Renal cortex interstitium (tissue), 11 donors: Measurements from ENCODE around the gene PTGR3. TPM values are rescaled to one million over a fixed set of nuclear protein-coding genes. Genes with fewer than 3 reads are reported as not detected.
A peak's percentile ranks its signal among the peaks of the same experiment; 100 is the strongest.
"Not testable (repeated sequence)": the region's sequence is repeated elsewhere in the genome, so short reads cannot be mapped to it uniquely, and the experiment has no call there.

Experiments used
- DNase-seq, 11 donors: peaks; one replicate each; pipeline ENCODE4 v3.0.0-alpha.2; 2013; ENCODE audit warnings: low read depth in 9 of 11, low spot score in 4 of 11; ENCODE audit errors: extremely low read depth in 1 of 11
- polyA plus RNA-seq, 3 donors: library from polyadenylated mRNA; unstranded; fragments of 120-200 nt; gene quantifications; one replicate each; pipeline ENCODE4 v1.2.1, GENCODE V29; 2013; ENCODE audit not compliant: insufficient read length in 3 of 3

Gene PTGR3
- polyA plus RNA-seq, 3 donors = 42.3 to 45.7 (median 43.1) TPM

DNA sequence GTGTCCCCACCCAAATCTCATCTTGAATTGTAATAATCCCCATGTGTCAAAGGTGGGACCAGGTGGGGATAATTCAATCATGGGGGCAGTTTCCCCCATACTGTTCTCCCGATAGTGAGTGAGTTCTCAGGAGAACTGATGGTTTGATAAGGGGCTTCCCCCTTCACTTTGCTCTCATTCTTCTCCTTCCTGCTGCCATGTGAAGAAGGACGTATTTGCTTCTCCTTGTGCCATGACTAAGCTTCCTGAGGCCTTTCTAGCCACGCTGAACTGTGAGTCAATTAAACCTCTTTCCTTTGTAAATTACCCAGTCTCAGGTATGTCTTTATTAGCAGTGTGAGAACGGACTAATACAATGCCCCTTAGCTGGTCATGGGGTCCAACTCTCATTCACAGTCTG lies 21.2 kb downstream of the PTGR3 start:
- DNase-seq = not testable (repeated sequence)

DNA sequence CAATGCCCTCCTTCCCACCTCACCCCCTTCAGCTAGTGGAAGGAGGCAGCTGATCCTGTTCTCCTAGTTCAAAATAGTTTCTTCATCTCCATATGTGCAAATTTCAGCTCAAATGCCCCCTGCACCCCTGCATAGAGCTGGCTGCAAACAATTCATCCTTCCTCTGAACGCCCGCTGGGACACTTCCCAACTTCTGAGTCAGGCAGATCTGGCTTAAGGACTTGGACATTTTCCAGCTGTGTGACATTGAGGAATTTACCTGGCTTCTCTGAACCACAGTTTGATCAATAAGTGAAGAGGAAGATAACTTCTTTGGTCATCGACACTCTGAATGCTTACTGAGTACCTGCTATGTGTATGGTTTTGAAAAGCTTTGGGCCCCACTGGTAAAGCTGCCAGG lies 23.5 kb downstream of the PTGR3 start:
- no peak for DNase-seq

DNA sequence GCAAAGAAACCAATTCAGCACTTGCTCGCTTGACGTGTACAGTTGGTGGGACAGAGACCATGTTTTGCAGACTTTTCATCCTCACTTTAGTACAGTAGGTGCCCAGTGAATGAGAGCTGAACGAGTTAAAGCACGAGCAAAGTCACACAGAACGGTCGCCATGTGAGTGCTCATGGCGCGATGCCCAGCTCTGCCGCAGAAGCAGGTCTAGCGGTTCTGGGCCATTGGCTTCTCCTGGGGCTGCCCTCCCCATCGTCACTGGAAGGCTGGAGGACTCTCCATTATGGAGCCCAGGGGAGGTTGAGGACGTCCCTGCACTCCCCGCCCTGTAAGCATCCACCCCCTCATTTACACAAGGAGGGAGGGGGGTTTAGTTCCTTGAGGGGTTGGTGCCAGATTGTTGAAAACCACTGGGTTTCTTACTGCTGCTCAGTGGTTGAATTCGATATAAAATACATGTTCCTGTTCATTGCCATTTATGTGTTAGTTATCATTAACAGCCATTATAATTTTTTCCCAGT lies 24.9 kb downstream of the PTGR3 start:
- DNase-seq = no peak

DNA sequence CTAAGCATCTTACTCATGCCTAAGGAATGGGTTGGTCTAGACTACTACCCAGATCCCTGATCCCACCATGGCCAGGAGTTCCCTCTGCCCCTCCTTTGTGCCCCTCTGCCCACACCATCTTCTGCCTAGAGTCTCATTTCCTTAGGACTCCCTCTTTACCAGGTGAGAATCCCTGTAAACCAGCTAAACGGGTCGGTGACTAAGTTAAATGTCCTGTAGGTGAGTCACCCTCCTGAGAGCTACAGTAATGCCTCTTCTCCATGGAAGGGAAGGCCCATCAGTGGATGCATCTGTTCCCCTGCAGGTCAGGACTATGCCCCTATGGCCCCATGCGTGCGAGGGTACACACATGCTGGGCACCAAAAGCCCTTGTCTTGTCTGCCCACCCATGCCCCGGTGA lies 25.4 kb downstream of the PTGR3 start:
- no peak for DNase-seq

DNA sequence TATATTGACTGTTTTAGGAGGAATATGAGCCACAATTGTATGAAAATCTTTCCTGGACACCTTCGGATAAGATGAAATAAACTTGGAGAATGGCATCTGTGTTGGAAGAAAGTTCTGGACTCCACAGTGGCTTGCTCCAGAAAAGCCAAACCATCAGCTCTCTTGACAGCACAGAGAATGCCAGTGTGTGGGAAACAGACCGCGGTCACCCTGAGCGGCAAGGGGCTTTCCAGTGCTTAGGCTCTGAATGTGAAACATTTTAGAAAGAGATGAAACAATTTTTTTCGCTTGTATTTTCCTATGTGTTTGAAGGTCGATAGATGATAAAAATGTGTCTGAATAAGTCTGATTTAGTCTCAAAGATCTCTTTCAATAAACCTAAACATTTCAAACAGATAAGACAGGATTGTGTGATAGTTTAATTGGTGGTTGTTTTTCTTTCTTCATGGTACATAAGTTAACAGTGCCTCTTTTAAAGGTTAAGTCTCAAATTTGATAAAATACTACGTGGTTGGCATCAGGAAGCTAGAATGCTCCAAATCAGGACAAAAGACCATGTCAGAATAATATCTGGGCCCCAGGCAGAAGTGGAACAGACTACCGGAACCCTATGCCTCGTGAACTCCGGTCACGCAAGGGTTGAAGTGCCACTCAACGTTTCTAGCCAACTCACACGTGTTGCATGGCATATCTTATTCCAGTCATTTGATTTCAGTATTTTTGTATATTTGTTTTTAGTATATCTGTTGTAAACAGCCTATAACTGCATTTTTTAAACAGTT lies 28.9 kb downstream of the PTGR3 start:
- no peak for DNase-seq

DNA sequence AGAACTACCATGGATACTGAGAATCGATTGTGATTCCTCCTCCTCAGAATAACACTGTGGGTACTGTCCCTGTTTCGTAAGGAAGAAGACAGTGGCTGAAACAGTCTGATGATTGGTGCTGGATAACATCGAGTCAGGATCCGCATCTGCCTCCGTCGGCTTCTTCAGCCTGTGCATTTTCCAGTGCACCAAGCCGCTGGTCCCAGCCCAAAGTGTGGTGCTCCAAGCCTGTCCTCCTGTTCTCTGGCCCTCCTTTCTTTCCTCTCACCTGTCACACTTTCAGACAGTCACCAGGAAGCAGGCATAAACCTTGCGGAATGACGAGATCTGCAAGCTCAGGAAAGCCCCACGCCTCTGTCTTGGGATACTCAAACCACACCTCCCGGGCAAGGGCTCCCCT lies 30.6 kb downstream of the PTGR3 start:
- no peak for DNase-seq

DNA sequence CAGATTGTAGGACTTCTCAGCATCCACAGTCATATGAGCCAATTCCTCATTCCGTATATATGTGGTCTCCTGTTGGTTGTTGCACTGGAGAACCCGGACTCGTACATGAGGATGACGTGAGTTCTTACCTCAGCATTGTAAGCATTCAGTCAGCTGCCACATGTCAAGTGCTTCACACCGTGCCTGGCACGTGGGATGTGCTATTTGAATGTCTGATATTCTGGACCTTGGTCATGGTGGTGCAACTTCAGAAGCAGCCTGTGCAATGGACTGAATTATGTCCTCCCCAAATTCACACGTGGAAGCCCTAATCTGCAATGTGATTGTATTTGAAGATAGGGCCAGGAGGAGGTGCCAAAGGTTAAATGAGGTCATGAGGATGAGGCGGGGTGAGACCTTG lies 32.1 kb downstream of the PTGR3 start:
- DNase-seq = no peak

DNA sequence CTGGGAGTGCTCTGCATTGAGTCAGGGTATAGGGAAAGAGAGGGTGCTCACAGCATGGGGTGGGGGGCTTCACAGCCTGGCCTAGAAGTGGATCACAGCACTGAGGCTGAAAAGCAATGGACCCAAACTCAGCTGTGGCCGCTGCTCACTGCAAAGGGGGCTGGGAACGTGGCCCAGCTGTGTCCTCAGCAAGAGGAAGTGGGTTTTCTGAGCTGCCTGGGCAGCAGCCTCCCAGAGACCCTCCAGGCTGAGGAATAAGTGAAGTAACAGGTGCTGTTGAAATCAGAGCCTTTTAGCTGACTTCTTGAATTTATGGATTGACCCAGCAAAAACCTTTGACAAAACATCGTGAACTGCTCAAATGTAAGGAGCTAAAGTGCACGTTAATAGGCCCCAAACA lies 35.2 kb downstream of the PTGR3 start:
- DNase-seq = no peak

DNA sequence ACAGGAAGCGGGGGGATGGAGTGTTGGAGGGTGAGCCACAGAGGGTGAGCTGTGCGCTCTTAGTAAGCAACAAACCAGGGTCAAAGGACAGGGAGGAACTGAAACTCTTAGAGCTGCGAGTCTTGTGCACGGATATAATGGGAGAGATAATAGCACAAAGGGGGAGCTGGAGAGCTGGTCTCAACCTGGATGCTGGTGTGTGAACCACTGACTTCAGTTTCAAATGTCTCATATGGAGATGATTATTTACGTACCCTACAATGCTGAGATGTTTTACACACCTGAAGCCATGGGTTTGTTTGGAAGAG lies 35.9 kb downstream of the PTGR3 start:
- no peak for DNase-seq

DNA sequence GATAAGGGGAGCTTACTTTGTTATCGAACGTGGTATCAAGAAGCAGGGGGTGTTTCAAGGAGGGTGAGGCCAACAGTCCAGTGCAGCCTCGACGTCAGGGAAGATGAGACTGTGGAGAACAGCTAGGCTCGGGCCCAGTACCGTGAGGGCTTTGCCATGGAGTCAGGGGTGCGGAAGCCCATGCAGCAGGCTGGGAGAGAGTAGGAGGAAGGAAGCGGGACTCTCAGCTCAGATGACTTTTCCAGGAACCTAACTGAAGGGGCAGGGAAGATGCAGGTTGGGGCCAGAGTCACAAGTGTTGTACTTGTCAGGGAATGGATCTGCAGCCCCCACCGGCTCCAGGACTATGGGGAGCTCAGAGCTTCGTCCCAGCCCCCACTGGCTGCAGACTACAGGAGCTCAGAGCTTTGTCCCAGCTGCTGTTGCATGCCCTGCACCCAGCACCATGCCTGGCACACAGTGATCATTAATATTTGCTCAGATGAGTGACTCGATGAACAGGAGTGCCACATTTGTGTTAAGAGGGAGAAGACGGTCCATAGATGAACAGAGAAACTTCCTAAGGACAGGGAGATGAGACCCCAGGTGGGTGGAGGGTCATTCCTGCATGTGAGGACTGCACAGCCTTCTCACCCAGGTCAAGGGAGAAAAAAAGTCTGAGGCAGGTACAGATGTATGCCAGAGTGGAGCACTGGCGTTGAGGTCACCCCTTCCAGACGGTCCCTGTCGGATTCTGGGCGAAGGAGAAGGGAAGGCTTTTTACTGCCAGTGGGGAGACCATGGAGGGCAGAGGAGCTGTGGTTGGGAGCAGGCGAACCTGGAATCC lies 36.4 kb downstream of the PTGR3 start:
- no peak for DNase-seq

DNA sequence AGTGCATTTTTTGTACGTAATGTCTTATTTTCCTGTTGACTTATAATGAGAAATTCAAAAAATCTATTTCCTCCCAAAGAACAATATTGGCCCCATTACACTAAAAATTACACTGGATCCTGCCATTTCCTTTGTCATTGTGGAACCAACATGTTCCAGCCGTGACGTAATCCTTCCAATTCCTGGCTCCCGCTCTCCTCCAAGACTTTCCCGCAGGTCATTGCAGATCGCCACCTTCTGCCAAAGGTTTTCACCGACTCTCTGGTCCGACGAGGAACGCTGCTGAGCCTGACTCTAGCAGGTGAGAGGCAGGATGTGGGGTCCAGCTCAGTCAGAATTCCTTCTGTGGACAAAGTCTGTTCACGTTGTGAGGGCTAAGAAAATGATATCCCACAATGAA lies 38.0 kb downstream of the PTGR3 start:
- no peak for DNase-seq

DNA sequence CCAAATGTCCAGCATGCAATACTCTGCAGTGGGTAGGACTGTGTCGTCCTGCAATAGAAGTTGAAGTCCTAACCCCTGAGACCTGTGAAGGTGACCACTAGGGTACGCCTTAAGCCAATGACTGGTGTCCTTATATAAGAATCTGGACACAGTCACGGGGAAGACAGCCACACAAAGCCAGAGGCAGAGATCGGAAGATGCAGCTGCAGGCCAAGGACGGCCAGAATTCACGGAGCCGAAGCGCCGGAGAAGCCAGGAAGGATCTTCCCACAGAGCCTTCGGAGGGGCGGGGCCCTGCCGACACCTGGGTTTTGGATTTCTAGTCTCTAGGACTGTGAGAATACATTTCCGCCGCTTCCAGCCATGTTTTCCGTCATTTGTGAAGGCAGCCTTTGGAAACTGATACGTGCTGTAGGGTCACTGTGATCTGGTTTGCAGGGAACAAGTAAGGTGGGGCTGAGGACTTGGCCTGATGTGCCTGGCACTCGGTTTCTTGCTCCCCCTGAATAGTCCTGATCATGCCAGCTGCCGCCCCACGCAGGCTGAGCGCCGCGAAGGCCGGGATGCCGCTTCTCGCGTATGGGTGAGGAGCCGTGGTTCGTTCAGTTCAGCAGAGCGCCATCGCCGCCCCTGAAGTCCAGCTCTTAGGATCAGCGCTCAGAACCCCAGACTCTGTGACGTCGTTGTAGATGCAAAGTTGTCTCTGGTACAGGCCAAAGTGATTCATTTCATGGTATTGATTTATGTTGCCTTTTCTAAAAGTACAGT lies 38.7 kb downstream of the PTGR3 start:
- peak in 2 of 11 donors; percentile 13 to 18 for DNase-seq

DNA sequence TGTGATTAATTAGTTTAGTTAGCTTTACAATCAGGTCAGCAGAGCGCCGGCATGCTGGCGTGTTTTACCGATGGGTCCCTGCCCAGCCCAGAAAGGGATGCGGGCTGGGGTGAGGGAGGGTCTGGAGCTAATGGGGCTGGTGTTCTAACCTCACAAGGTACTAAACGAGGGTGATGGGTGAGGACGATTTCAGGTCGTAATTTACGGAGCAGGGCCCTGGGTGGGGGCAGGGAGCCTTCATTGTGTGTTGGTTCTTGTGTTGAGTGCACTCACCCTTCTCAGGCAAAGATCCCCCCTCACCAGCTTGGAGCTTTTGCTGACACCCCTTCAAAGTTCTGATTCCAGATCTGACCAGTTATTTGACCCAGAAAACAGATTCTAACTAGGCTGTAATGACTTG lies 39.5 kb downstream of the PTGR3 start:
- no peak for DNase-seq

DNA sequence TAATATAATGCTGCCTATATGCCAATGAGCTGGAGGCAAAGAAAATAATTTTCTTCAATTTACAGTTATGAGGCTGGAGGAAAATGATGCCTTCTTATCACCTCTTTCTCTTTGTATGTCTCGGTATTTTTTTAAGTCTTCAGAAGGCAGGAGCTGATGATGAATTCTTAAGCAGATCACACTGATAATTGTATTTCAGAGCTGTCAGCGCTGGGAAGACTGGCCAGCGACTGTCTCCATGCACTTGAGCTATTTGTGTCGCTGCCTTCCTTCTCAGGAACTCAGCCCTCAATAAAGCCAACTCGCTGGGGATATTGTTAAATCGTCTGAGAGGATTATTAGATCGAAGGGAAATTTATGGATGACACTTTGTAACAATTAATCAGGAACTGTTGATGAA lies 40.3 kb downstream of the PTGR3 start:
- DNase-seq = no peak

DNA sequence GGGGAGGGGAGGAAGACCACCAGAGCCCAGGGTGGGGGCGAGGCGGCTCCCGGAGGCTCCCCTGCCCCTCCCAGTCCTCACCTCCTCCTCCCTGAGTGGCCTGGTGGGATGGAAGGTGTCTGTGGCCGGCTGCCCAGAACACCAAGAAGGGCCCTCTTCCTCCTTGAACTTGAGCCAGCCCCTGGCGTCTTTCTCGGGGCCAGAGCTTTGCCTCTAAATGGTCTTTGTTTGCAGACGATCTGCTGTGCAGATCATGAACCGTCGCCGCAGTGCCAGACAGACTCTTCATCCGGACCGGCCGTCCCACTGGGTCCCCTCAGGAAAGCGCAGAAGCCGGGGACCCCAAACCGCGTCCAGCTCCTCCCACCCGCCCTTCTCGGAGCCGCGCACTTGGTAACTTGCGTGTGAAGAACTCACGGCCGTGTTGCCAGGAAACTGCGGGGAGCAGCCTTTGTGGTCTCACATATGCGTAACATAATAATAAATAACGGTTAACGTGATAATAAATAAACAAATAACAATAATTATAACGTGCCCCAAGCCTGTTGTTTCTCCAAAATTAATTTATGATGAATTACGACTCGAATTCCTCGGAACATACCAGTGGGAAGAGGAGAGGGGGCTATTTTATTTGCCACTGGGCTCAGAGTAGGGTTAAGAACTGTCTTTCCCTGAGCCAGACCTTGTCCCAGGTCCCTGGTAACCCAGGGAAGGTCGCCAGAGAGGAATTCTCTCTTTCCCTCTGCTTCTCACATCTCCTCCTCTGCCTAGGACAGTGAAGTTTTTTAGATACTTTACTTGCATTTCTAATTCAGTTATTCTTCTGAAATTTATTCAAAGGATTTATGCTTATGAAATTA lies 41.0 kb downstream of the PTGR3 start:
- DNase-seq = no peak

DNA sequence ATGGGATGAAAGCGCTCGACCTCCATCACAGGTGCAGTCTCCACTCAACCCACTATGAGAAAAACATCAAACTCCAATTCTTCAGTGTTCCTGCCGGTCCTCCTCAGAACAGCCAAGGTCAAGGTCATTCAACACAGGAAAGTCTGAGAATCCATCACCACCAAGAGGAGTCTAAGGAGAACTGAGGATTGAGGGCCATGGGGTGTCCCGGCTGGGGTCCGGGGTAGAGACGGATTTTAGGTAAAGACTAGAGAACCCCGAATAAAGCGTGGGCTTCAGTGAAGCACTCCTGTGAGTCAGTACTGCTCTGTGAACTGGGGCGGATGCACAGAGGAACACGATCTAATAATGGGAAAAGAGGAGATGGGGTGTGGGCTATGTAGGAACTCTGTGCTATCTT lies 41.8 kb downstream of the PTGR3 start:
- no peak for DNase-seq

DNA sequence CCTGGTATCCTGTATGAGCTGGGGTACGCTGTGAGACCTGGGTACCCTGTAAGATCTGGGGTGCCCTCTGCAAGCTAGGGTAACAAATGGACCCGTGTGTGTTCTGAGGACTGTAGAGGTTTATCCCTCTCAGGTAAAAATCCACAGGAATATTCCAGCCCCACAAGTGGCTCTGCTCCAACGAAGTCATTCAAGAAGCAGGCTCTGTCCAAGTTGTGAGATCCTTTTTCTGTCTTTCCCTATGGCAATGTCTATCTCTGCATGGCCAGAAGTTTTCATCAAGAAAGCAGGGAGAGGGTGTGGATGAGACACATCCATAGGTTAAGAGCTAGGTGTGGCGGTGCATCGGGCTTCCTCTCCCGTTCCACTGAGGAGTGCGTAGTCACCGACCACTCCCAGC lies 43.0 kb downstream of the PTGR3 start:
- DNase-seq = no peak

DNA sequence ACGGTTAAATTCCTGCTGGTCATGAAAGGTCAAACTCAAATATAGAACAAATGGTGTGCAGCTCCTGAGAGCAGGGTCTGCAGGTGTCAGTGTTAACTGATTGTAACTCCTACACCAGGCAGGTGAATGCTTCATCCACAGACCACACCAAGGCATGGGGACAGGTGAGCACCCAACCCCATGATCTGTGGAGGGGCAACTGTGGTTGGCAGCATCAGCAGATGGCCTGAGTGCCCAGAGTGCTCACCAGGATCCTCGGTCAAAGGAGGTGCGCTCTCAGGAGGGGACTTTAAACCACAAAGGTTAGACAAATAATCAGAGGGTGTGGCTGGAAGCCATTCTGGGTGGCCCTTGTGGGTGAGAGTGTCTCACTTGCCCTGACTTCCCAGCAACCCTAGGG lies 44.5 kb downstream of the PTGR3 start:
- no peak for DNase-seq

DNA sequence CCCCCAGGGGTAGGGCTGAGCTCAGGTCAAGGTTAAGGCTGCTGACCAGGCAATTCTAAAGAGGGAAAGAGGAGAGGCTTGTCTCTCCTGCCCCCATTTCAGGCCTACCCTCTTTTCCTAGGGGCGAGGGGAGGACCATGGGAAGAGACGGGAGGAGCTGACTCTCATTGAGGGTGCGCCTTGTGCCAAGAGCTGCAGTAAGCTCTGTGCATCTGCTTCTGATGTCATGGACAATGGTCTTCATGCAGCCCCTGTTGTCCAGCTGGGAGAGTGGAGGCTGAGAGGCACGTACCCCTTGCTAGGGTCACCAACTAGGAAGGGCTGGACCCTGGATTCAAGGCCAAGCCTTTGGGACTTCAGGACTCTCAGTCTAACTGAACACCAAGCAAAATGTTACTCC lies 45.2 kb downstream of the PTGR3 start:
- DNase-seq = no peak
